ENCODE measurements around the gene DCTN3. TPM values are rescaled to one million over a fixed set of nuclear protein-coding genes. Genes with fewer than 3 reads are reported as not detected.
A peak's percentile ranks its signal among the peaks of the same experiment; 100 is the strongest.

Gene DCTN3
- total and polyA plus RNA-seq, 2 experiments from 2014 or later, result 12.9 to 17.9 TPM

- Histone ChIP-seq H4K20me1 (replicated peaks; ENCODE audit: insufficient read depth) (no peaks in the 10 kb centered on the region), H3K9me2 (ENCODE audit: insufficient read depth) (no peaks in the 10 kb centered on the region), H3K27me3 (ENCODE audit: insufficient read depth) (peaks cover 5% of the 10 kb centered on the region), H3F3A (replicated peaks; ENCODE audit: low read depth) (0 out of 2 replicates have a peak, but pooled peaks cover 3% of the 10 kb centered on the region), H3K27ac (ENCODE audit: low read depth) (no peak within 1 kb of the TSS), H3K79me2 (replicated peaks; ENCODE audit: insufficient read depth) (no peaks in the 10 kb centered on the region), H2AFZ (peak within 1 kb of the TSS; percentile 97), H3K36me3 (ENCODE audit: insufficient read depth) (no peaks in the 10 kb centered on the region), H3K4me1 (ENCODE audit: insufficient read depth) (peaks cover 7% of the 10 kb centered on the region; the same call in 1 of the 2 replicates), H3K4me3 (peak within 1 kb of the TSS; percentile 86), H3K4me2 (peak within 1 kb of the TSS; percentile 94)
- H3K4me3 Mint-ChIP-seq, result peak within 1 kb of the TSS; percentile 93
- peak within 1 kb of the TSS; percentile 94 for H3K27ac Mint-ChIP-seq
- peak; percentile 95 for TF ChIP-seq POLR2AphosphoS5 (IDR thresholded peaks at IDR 0.05; ENCODE audit: low read depth)
- TF ChIP-seq EZH2phosphoT487 (IDR thresholded peaks at IDR 0.05; ENCODE audit: unreplicated experiment), result no peak
- TF ChIP-seq EZH2 (IDR thresholded peaks at IDR 0.05; ENCODE audit: low read depth, unreplicated experiment), result peak; percentile 42
- TF ChIP-seq NANOG (IDR thresholded peaks at IDR 0.05; ENCODE audit: borderline replicate concordance), result no peak
- ATAC-seq, result peak; percentile 89
- H3K36me3 Mint-ChIP-seq (ENCODE audit: low read depth), result no peaks in the 10 kb centered on the region
- H3K9me3 Mint-ChIP-seq, result no peaks in the 10 kb centered on the region
- peaks cover 11% of the 10 kb centered on the region for H3K4me1 Mint-ChIP-seq
- peak; percentile 91 for DNase-seq (ENCODE audit: low spot score)
- H3K27me3 Mint-ChIP-seq (ENCODE audit: insufficient read depth, low read depth, poor library complexity), result peaks cover 19% of the 10 kb centered on the region
Observed at GRCh38 chr9:34611811-34612787, 8.2 kb downstream of the DCTN3 start, which contains the start of gene RPP25L. Gene RPP25L (minus strand): TSS chr9:34612097. CDS start chr9:34611296, 801 bp downstream.

- Mint-ChIP-seq H3K4me1 (peaks cover 11% of the 10 kb centered on the region), H3K9me3 (no peaks in the 10 kb centered on the region), H3K27ac (peak overlapping the region; percentile 94), H3K4me3 (peak overlapping the region; percentile 93), H3K36me3 (ENCODE audit: low read depth) (no peaks in the 10 kb centered on the region), H3K27me3 (ENCODE audit: insufficient read depth, low read depth, poor library complexity) (peaks cover 19% of the 10 kb centered on the region)
- Histone ChIP-seq H3K36me3 (ENCODE audit: insufficient read depth) (no peaks in the 10 kb centered on the region), H3F3A (replicated peaks; ENCODE audit: low read depth) (0 out of 2 replicates have a peak, but pooled peaks cover 3% of the 10 kb centered on the region), H3K4me3 (peak overlapping the region; percentile 86), H3K4me2 (peak overlapping the region; percentile 94), H3K27ac (ENCODE audit: low read depth) (no peak overlapping the region), H3K27me3 (ENCODE audit: insufficient read depth) (peaks cover 5% of the 10 kb centered on the region), H3K79me2 (replicated peaks; ENCODE audit: insufficient read depth) (no peaks in the 10 kb centered on the region), H3K4me1 (ENCODE audit: insufficient read depth) (peaks cover 7% of the 10 kb centered on the region; the same call in 1 of the 2 replicates), H3K9me2 (ENCODE audit: insufficient read depth) (no peaks in the 10 kb centered on the region), H4K20me1 (replicated peaks; ENCODE audit: insufficient read depth) (no peaks in the 10 kb centered on the region), H2AFZ (peak overlapping the region; percentile 95)
- TF ChIP-seq STAT1 (IDR thresholded peaks at IDR 0.05; ENCODE audit: unreplicated experiment), result no peak
- TF ChIP-seq ZNF114 (CRISPR knock-in tag; IDR thresholded peaks at IDR 0.05), result no peak
- no peak for TF ChIP-seq CREB1 (CRISPR knock-in tag; IDR thresholded peaks at IDR 0.05; ENCODE audit: low read depth)
- peak in 1 of 2 experiments; percentile 21; a peak in 1 of 4 replicates for TF ChIP-seq CTCF (conservative IDR thresholded peaks at IDR 0.05; ENCODE audit: low read depth in 2 of 2)
- DNase-seq (ENCODE audit: low spot score) (no peak), ATAC-seq (peak; percentile 17)
Observed at GRCh38 chr9:34611251-34611810, 9.0 kb downstream of the DCTN3 start.

All from GM23338 (cell line).